Measurements from ENCODE around the gene MEGF6.

Gene MEGF6

GRCh38 chr1:3638027-3638426 is 26.7 kb upstream of the MEGF6 start:
- H3K4me1 ChIP-seq: no peaks in the 10 kb centered on the region
- no peak for DNase-seq
- H3K36me3 ChIP-seq: peaks cover 63 to 98% (median 75%) of the 10 kb centered on the region in 3 donors
- H3K27ac ChIP-seq: no peak overlapping the region
- H3K9me3 ChIP-seq: no peaks in the 10 kb centered on the region
- no peak overlapping the region for H3K4me3 ChIP-seq
- no peaks in the 10 kb centered on the region for H3K27me3 ChIP-seq
- intact Hi-C loops (cut with DNase I; ENCODE audit: low total_unique reads): no loop called here
- no peak for TF ChIP-seq CTCF (IDR thresholded peaks at IDR 0.05)

- no peak for DNase-seq
- H3K4me3 ChIP-seq: no peak overlapping the region
- peaks cover 75 to 100% (median 84%) of the 10 kb centered on the region in 3 donors for H3K36me3 ChIP-seq
- no peak for TF ChIP-seq CTCF (IDR thresholded peaks at IDR 0.05)
- H3K27me3 ChIP-seq: no peaks in the 10 kb centered on the region
- no peaks in the 10 kb centered on the region for H3K9me3 ChIP-seq
- intact Hi-C loops (cut with DNase I; ENCODE audit: low total_unique reads): no loop called here
- no peak overlapping the region for H3K27ac ChIP-seq
- H3K4me1 ChIP-seq: no peaks in the 10 kb centered on the region
Observed at GRCh38 chr1:3636531-3636930, 25.2 kb upstream of the MEGF6 start.

DNA sequence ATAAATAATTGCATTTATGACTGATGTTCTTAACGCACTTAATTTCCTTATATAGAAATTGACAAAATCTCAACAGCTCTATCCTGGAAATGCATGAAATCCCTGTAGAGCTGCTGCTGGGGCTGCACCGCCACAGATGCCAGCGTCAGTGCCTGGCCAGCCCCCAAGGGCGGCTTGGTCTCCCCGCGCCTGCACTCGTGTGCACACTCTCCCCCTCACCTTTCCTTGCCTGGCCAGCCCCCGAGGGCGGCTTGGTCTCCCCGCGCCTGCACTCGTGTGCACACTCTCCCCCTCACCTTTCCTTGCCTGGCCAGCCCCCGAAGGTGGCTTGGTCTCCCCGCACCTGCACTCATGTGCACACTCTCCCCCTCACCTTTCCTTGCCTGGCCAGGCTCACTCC is 24.8 kb upstream of the MEGF6 start:
- Histone ChIP-seq H3K36me3 (peaks cover 76 to 100% (median 88%) of the 10 kb centered on the region in 3 donors), H3K4me1 (no peaks in the 10 kb centered on the region), H3K4me3 (no peak overlapping the region), H3K27ac (no peak overlapping the region), H3K9me3 (no peaks in the 10 kb centered on the region), H3K27me3 (no peaks in the 10 kb centered on the region)
- TF ChIP-seq CTCF (IDR thresholded peaks at IDR 0.05): no peak
- no peak for DNase-seq
- intact Hi-C loops (cut with DNase I; ENCODE audit: low total_unique reads): no loop called here

DNA sequence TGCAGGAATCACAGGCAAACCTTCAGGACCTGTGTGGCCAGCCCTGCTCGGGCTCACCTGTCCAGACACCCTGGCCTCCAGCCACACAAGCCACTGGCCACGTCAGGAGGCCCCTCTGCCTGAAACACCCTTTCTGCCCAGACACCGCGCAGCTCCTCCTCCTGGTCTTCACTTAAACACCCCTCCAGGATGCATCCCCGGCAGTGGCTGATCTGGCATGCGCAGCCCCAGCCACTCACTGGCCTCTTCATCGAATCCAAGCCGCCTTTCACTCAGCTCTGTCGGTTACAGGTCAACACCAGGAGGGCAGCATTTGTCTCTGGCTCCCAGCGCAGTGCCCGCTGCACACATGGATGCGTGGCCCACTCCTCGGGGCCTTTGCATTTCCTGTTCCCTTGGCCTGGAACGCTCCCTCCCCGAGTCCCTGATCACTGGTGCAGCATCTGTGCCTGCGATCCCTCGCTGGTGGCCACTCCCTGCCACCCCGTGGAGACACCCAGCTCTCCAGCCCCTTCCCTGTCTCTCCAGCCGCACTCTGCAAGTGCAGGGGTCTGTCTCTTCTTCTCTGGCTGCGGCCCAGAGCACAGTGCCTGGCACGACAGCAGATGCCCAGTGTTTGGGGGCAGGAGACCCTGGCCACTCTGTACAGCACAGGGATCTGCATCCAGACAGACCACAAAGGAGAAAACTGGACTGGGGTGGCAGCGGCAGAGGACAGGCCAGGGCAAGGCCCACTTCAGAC is 22.9 kb upstream of the MEGF6 start:
- no peaks in the 10 kb centered on the region for H3K27me3 ChIP-seq
- H3K36me3 ChIP-seq: peaks cover 82 to 100% (median 91%) of the 10 kb centered on the region in 3 donors
- H3K4me3 ChIP-seq: no peak overlapping the region
- DNase-seq: no peak
- H3K4me1 ChIP-seq: no peaks in the 10 kb centered on the region
- TF ChIP-seq CTCF (IDR thresholded peaks at IDR 0.05): no peak
- no peaks in the 10 kb centered on the region for H3K9me3 ChIP-seq
- intact Hi-C loops (cut with DNase I; ENCODE audit: low total_unique reads): no loop called here
- no peak overlapping the region for H3K27ac ChIP-seq

GRCh38 chr1:3633344-3634058 is 22.2 kb upstream of the MEGF6 start:
- intact Hi-C loops (cut with DNase I; ENCODE audit: low total_unique reads): no loop called here
- DNase-seq: no peak
- no peaks in the 10 kb centered on the region for H3K9me3 ChIP-seq
- H3K27ac ChIP-seq: no peak overlapping the region
- H3K27me3 ChIP-seq: no peaks in the 10 kb centered on the region
- no peak overlapping the region for H3K4me3 ChIP-seq
- peaks cover 82 to 100% (median 95%) of the 10 kb centered on the region in 3 donors for H3K36me3 ChIP-seq
- H3K4me1 ChIP-seq: no peaks in the 10 kb centered on the region
- no peak for TF ChIP-seq CTCF (IDR thresholded peaks at IDR 0.05)
